Liver (tissue), 3 donors: Measurements from ENCODE around the gene TMPRSS13.

Source experiments
- ATF3 ChIP-seq: IDR thresholded peaks from 2 replicates; pipeline ENCODE4 v1.6.1; 2016; ENCODE audit warnings: antibody characterized with exemption
- CTCF ChIP-seq: fragments of 150-350 bp; IDR thresholded peaks from 2 replicates; pipeline ENCODE4 v1.5.1; 2017; ENCODE audit warnings: improper control_type of control experiment, low read depth, low read length; ENCODE audit not compliant: missing input control
- EGR1 ChIP-seq, 2 donors: IDR thresholded peaks; 2 replicates each; pipeline ENCODE4 v1.6.1; 2016 to 2018; ENCODE audit warnings: antibody characterized with exemption in 2 of 2, low read depth in 2 of 2
- FOXA1 ChIP-seq: IDR thresholded peaks from 2 replicates; pipeline ENCODE4 v1.6.1; 2016; ENCODE audit warnings: antibody characterized with exemption
- GABPA ChIP-seq, 2 donors: IDR thresholded peaks in 1 of 2; conservative IDR thresholded peaks in 1 of 2; 2 replicates each; pipeline ENCODE4 v1.6.1; 2016; ENCODE audit warnings: antibody characterized with exemption in 2 of 2, mild to moderate bottlenecking in 1 of 2, moderate library complexity in 1 of 2
- HNF4G ChIP-seq: IDR thresholded peaks from 2 replicates; pipeline ENCODE4 v1.6.1; 2016; ENCODE audit warnings: antibody characterized with exemption
- MAX ChIP-seq: IDR thresholded peaks from 2 replicates; pipeline ENCODE4 v1.6.1; 2016; ENCODE audit warnings: antibody characterized with exemption
- RAD21 ChIP-seq, 2 donors: IDR thresholded peaks; 2 replicates each; pipeline ENCODE4 v1.6.1; 2016; ENCODE audit warnings: antibody characterized with exemption in 2 of 2, mild to moderate bottlenecking in 2 of 2
- REST ChIP-seq: IDR thresholded peaks from 2 replicates; pipeline ENCODE4 v1.6.1; 2016; ENCODE audit warnings: antibody characterized with exemption, mild to moderate bottlenecking
- RXRA ChIP-seq, 2 donors: IDR thresholded peaks; 2 replicates each; pipeline ENCODE4 v1.6.1; 2017 to 2018; ENCODE audit warnings: antibody characterized with exemption in 2 of 2, mild to moderate bottlenecking in 1 of 2
- SP1 ChIP-seq: IDR thresholded peaks from 2 replicates; pipeline ENCODE4 v1.6.1; 2018; ENCODE audit warnings: antibody characterized with exemption, mild to moderate bottlenecking
- TAF1 ChIP-seq: conservative IDR thresholded peaks from 2 replicates; pipeline ENCODE4 v1.6.1; 2016; ENCODE audit warnings: antibody characterized with exemption, mild to moderate bottlenecking
- YY1 ChIP-seq: IDR thresholded peaks from 2 replicates; pipeline ENCODE4 v1.6.1; 2016; ENCODE audit warnings: antibody characterized with exemption, mild to moderate bottlenecking
- ZBTB33 ChIP-seq: IDR thresholded peaks from 2 replicates; pipeline ENCODE4 v1.6.1; 2016; ENCODE audit warnings: antibody characterized with exemption
- donor health status: healthy.
- donor health status: healthy.

- TF ChIP-seq ATF3 (no peak), CTCF (no peak), MAX (no peak), TAF1 (no peak), RAD21 (IDR thresholded peaks at IDR 0.05) (no peak), REST (no peak), SP1 (no peak), RXRA (IDR thresholded peaks at IDR 0.05) (no peak), FOXA1 (no peak), ZBTB33 (no peak), GABPA (IDR thresholded peaks at IDR 0.05 in 1 of 2, conservative IDR thresholded peaks at IDR 0.05 in 1 of 2) (no peak), HNF4G (no peak), YY1 (no peak), EGR1 (IDR thresholded peaks at IDR 0.05; ENCODE audit: low read depth in 2 of 2) (no peak)
Observed at GRCh38 chr11:117876059-117876340, 53.2 kb downstream of the TMPRSS13 start.
